SIG-M5 treated with dmso at 0.1 percent for 504 hours (cell line): Measurements from ENCODE around the gene PREX1.
A peak's percentile ranks its signal among the peaks of the same experiment; 100 is the strongest.
"Not testable (repeated sequence)": the region's sequence is repeated elsewhere in the genome, so short reads cannot be mapped to it uniquely, and the experiment has no call there.

ENCODE experiments used
- DNase-seq: peaks from one replicate; lab custom pipeline; 2025; ENCODE audit not compliant: unreplicated experiment; lab: John Stamatoyannopoulos, UW

The PREX1 gene

DNA sequence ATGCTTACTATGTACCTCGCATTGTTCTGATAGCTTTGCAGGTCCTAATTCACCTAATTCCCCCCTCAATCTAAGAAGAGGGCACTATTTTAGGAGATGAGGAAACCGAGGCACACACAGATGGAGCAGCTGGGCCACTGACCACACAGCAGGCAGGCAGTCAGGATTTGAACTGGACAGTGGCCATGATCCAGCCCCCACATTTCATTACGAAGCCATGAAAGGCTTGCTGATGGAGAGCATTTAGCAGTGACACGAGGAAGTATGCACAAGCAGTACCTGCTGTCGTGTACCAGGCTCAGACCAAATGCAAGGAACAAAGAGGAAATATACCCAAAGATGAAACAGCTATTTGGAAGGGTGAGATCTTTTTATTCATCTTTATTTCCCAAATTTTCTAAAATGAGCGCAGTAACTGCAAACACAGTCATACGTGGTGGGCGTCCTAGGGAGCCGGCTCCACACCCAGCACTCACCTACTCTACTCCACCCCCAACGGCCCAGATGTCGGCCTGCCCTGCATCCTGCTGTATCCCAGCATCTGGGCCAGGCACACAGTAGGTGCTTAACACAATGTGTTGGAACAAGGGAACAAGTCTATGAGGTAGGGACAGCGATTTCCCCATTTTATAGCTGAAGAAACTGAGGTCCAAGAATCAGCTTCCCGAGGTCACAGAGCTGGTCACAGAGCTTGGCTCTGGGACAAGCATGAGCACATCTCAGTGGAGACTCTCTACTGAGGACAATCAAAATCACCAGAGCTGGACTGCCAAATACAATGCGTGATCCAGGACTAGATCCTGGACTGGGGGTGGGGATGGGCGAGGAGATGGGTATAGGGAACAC lies 15.0 kb downstream of the PREX1 start:
- peak; percentile 33 for DNase-seq

- DNase-seq: not testable (repeated sequence)
Observed at GRCh38 chr20:48812114-48812513, 15.7 kb downstream of the PREX1 start.

GRCh38 chr20:48809673-48810072 lies 18.1 kb downstream of the PREX1 start:
- DNase-seq: no peak

DNA sequence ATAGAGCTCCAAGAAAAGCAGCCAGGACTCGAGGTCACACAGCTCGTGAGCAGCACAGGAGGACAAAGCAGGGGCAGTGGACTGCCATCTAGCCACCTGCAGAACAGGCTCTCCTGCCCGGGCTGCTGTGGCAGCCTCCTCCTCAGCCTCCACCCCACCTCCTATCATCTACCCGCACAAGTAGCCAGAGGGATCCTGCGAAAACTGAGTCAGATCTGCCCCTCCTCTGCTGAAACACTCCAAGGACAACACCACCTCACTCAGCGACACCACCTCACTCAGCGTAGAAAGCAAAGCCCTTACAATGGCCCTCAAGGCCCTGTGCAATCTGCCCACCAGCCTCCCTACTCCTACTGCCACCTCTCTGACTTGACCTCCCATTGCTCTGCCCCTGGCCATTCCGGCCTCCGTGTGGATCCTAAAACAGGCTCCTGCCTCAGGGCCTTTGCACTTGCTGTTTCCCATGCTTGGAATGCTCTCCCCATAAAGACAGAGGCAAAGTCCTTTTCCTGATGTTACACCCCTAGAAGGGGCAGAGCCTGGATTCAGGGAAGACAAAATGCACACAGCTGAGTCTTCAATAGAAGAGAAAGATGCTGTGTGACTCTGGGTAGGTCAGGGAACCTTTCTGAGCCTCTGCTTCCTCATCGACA lies 19.3 kb downstream of the PREX1 start:
- peak; percentile 80 for DNase-seq

- DNase-seq: no peak
Observed at GRCh38 chr20:48807586-48808381, 20.0 kb downstream of the PREX1 start.

DNA sequence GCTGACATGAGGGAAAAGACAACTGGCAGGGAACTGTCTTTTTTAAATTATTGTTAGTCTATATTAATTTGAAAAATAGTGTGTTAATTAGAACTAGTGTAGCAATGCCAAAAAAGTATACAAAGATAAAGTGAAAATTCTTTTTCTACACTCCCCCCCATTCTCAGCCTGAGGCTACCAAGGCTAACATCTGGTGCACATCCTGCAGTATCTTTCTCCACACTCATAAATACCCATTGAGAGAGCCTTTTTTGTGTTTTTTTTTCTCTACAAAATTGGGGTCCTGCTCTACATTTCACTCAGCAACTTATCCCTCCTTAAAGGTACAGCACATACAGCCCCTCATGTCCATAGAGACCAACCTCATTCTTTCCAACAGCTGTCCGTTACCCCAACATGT lies 20.7 kb downstream of the PREX1 start:
- no peak for DNase-seq

GRCh38 chr20:48805716-48806115 lies 22.1 kb downstream of the PREX1 start:
- no peak for DNase-seq

DNA sequence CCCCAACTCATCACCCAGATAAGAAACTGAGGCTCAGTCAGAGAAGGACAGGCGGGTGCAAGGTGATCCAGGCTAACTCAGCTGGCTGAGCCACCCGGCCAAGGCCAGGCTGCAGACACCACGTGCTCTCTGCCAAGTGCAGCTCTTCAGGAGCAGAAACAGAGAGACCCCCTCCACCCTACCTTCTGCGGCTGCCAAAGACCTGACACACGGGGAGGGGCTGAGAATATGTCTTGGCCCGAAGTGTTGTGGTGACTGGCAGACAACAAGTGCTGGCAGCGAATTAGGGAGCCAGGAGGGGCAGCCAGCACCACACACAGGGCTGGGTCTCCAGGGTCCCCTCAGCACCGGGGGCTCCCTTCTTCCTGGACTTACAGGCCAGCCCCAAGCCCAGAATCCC lies 22.5 kb downstream of the PREX1 start:
- DNase-seq: no peak

GRCh38 chr20:48804300-48804980 lies 23.4 kb downstream of the PREX1 start:
- DNase-seq: no peak

- no peak for DNase-seq
Observed at GRCh38 chr20:48803176-48804053, 24.4 kb downstream of the PREX1 start.

DNA sequence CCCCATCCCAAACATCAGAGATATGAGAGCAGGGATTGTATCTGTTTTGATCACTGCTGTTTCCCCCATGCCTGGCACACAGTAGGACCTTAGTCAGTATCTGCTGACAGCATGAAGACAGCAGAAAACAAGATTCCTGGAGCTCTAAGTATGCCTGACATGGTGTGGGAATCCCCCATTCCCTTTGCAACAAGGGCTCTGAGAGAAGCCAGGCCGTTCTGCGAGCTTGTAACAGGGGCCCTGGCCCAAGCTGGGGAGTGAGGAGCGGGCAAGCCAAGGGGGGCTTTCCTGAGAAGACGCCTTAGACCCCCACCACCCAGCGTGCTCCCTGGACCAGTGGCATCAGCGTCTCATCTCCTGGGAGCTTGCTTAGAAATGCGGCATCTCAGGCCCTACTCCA lies 25.2 kb downstream of the PREX1 start:
- no peak for DNase-seq

GRCh38 chr20:48802216-48802615 lies 25.6 kb downstream of the PREX1 start:
- DNase-seq: no peak

GRCh38 chr20:48801197-48801596 lies 26.6 kb downstream of the PREX1 start:
- DNase-seq: no peak

GRCh38 chr20:48800177-48800576 lies 27.6 kb downstream of the PREX1 start:
- no peak for DNase-seq

- no peak for DNase-seq
Observed at GRCh38 chr20:48799328-48800105, 28.3 kb downstream of the PREX1 start.

- no peak for DNase-seq
Observed at GRCh38 chr20:48797850-48798747, 29.7 kb downstream of the PREX1 start.

- peak; percentile 53 for DNase-seq
Observed at GRCh38 chr20:48797275-48797825, 30.4 kb downstream of the PREX1 start.

DNA sequence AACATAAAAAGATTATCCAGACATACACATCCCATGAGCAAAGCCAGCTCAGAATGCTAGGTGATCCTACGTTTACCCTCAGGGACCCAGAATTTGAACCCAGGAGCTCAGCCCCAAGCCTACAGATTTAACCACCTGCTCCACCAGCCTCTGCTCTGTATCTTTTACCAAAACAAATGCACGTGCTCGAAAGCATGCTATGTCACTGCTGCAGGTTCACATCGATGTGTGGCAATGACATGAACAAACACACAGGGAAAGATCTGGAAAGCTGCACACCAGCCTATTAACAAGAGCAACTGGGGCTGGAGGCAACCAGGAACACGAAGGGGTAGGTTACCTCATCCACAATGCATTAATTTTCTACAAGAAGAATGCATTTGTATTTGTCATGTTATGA lies 32.1 kb downstream of the PREX1 start:
- no peak for DNase-seq
